Aorta (tissue), 5 donors: ENCODE results near the gene PI4K2B. TPM values are rescaled to one million over a fixed set of nuclear protein-coding genes. Genes with fewer than 3 reads are reported as not detected.

ENCODE experiments used
- ATAC-seq: fragments of 200-7000 bp; cut with Tn5 transposase; one replicate; pipeline ENCODE4 v1.9.1; 2022; ENCODE audit warnings: moderate library complexity; ENCODE audit not compliant: low FRiP score
- DNase-seq, 2 donors: peaks; one replicate each; pipeline ENCODE4 v3.0.0-alpha.2; 2020
- H3K27ac ChIP-seq, 2 donors: one replicate each; pipeline ENCODE4 v1.5.1; 2013; ENCODE audit warnings: low read length in 2 of 2, mild to moderate bottlenecking in 2 of 2, moderate library complexity in 2 of 2, control low read depth in 1 of 2, inconsistent platforms in 1 of 2, low read depth in 1 of 2
- H3K27me3 ChIP-seq, 2 donors: one replicate each; pipeline ENCODE4 v1.6.1; 2013; ENCODE audit warnings: control low read depth in 1 of 2, low read length in 1 of 2, mild to moderate bottlenecking in 1 of 2, moderate library complexity in 1 of 2; ENCODE audit not compliant: insufficient read depth in 2 of 2, control insufficient read depth in 1 of 2
- H3K36me3 ChIP-seq, 2 donors: one replicate each; pipeline ENCODE4 v1.6.1; 2013; ENCODE audit warnings: control low read depth in 1 of 2, low read length in 1 of 2, mild to moderate bottlenecking in 1 of 2; ENCODE audit not compliant: insufficient read depth in 2 of 2, control insufficient read depth in 1 of 2
- H3K4me1 ChIP-seq, 2 donors: one replicate each; pipeline ENCODE4 v1.6.1; 2013; ENCODE audit warnings: low read length in 2 of 2, control low read depth in 1 of 2, mild to moderate bottlenecking in 1 of 2, moderate library complexity in 1 of 2; ENCODE audit not compliant: insufficient read depth in 2 of 2, control insufficient read depth in 1 of 2
- H3K4me3 ChIP-seq, 2 donors: one replicate each; pipeline ENCODE4 v1.5.1; 2013; ENCODE audit warnings: low read length in 2 of 2, control low read depth in 1 of 2, mild to moderate bottlenecking in 1 of 2
- H3K9me3 ChIP-seq: one replicate; pipeline ENCODE4 v1.6.1; 2013; ENCODE audit warnings: mild to moderate bottlenecking, low read length; ENCODE audit not compliant: control insufficient read depth
- WGBS, 2 donors: extraction: QIAGEN DNeasy Blood & Tissue Kit; methylation state at CpG; one replicate each; pipeline ENCODE4 v1.1.7; 2013; 5-methylcytosine and 5-hydroxymethylcytosine counted together
- intact Hi-C, 2 donors: fragments of 100-400 bp; cut with DNase I; formaldehyde crosslinking; loops; one replicate each; pipeline versions ENCODE4 v1.14.2 to v1.15.0; 2022
- polyA plus RNA-seq, 2 donors: library from polyadenylated mRNA; stranded (reverse); fragments of 200-250 nt; gene quantifications; one replicate each; pipeline ENCODE4 v1.2.3, GENCODE V29; 2013
- total RNA-seq, 2 donors: library from RNA; stranded (reverse); fragmentation: NEBNext Ultra II Directional; extraction: Animal tissue kit (Norgen Biotek cat#: 25700); gene quantifications; one replicate each; pipeline ENCODE4 v1.2.1, GENCODE V29; 2021
- donor health status: healthy with polysubstance abuse.
- donor health status: Bipolar disorder and iron deficiency.
- donor health status: DM: no; HTN: no; CAD: no.
- donor health status: DM: no; HTN: no; CAD: no.
- donor health status: DM: yes; HTN: yes; CAD: no.

The PI4K2B gene
- total and polyA plus RNA-seq, 4 donors = 6.2 to 20.3 (median 12.7) TPM

- DNase-seq (no peak), ATAC-seq (no peak)
- Histone ChIP-seq H3K9me3 (no peaks in the 10 kb centered on the region), H3K4me3 (no peak overlapping the region), H3K27me3 (no peaks in the 10 kb centered on the region), H3K27ac (no peak overlapping the region), H3K36me3 (no peaks in the 10 kb centered on the region), H3K4me1 (no peaks in the 10 kb centered on the region)
- WGBS, 2 donors = 78% methylated on average over 7 of the region's 7 CpGs
- intact Hi-C loops = no loop called here
Observed at GRCh38 chr4:25307596-25307995, 73.8 kb downstream of the PI4K2B start.

GRCh38 chr4:25308306-25308705 lies 74.5 kb downstream of the PI4K2B start:
- H3K4me3 ChIP-seq = no peak overlapping the region
- no peak for DNase-seq
- H3K36me3 ChIP-seq = no peaks in the 10 kb centered on the region
- H3K4me1 ChIP-seq = no peaks in the 10 kb centered on the region
- H3K27ac ChIP-seq = no peak overlapping the region
- no peaks in the 10 kb centered on the region for H3K27me3 ChIP-seq
- WGBS, 2 donors = 86 to 92% methylated on average over 2 of the region's 2 CpGs
- intact Hi-C loops = no loop called here
- H3K9me3 ChIP-seq = no peaks in the 10 kb centered on the region
- ATAC-seq = no peak

GRCh38 chr4:25308761-25309160 lies 74.9 kb downstream of the PI4K2B start:
- intact Hi-C loops = no loop called here
- H3K4me3 ChIP-seq = no peak overlapping the region
- no peak for ATAC-seq
- 36 to 46% methylated on average over 7 of the region's 7 CpGs for WGBS, 2 donors
- DNase-seq = no peak
- H3K9me3 ChIP-seq = no peaks in the 10 kb centered on the region
- no peak overlapping the region for H3K27ac ChIP-seq
- H3K4me1 ChIP-seq = no peaks in the 10 kb centered on the region
- no peaks in the 10 kb centered on the region for H3K27me3 ChIP-seq
- H3K36me3 ChIP-seq = no peaks in the 10 kb centered on the region

- intact Hi-C loops = loop anchor here (5.0 to 10.0 kb wide), 4 partner anchors 65 to 145 kb away; partner anchors contain the start of genes ANAPC4 (in 2 of the 2) and SEPSECS (in 1 of the 2)
- WGBS, 2 donors = 72 to 74% methylated on average over 4 of the region's 4 CpGs
- Histone ChIP-seq H3K36me3 (no peaks in the 10 kb centered on the region), H3K4me1 (no peaks in the 10 kb centered on the region), H3K9me3 (no peaks in the 10 kb centered on the region), H3K27ac (no peak overlapping the region), H3K27me3 (no peaks in the 10 kb centered on the region), H3K4me3 (no peak overlapping the region)
- DNase-seq = no peak
- ATAC-seq = no peak
Observed at GRCh38 chr4:25310066-25310802, 76.4 kb downstream of the PI4K2B start.

- 69 to 76% methylated on average over 1 of the region's 1 CpG for WGBS, 2 donors
- intact Hi-C loops = loop anchor here (5.0 to 10.0 kb wide), 4 partner anchors 64 to 146 kb away; partner anchors contain the start of genes ANAPC4 (in 2 of the 2) and SEPSECS (in 1 of the 2)
- no peak for DNase-seq
- no peak overlapping the region for H3K27ac ChIP-seq
- no peaks in the 10 kb centered on the region for H3K27me3 ChIP-seq
- no peaks in the 10 kb centered on the region for H3K9me3 ChIP-seq
- no peaks in the 10 kb centered on the region for H3K4me1 ChIP-seq
- no peaks in the 10 kb centered on the region for H3K36me3 ChIP-seq
- no peak overlapping the region for H3K4me3 ChIP-seq
- no peak for ATAC-seq
Observed at GRCh38 chr4:25310803-25311166, 77.0 kb downstream of the PI4K2B start.

GRCh38 chr4:25312496-25313200 lies 78.8 kb downstream of the PI4K2B start, which contains the start of gene ZCCHC4:
TSS of gene ZCCHC4 (plus strand) at chr4:25312774. CDS start at chr4:25312810, 36 bp downstream.
- 1% methylated on average over 29 to 40 of the region's 40 CpGs for WGBS, 2 donors
- no peaks in the 10 kb centered on the region for H3K9me3 ChIP-seq
- intact Hi-C loops = loop anchor here (5.0 to 10.0 kb wide), 4 partner anchors 62 to 148 kb away; partner anchors contain the start of genes ANAPC4 (in 2 of the 2) and SEPSECS (in 1 of the 2)
- peak; percentile 93 to 94 for DNase-seq
- peak within 1 kb of the TSS; percentile 41 to 89 for H3K4me3 ChIP-seq
- H3K4me1 ChIP-seq = no peaks in the 10 kb centered on the region
- H3K36me3 ChIP-seq = no peaks in the 10 kb centered on the region
- peak; percentile 100 for ATAC-seq
- no peaks in the 10 kb centered on the region for H3K27me3 ChIP-seq
- peak within 1 kb of the TSS in 1 of 2 donors; percentile 77 for H3K27ac ChIP-seq

GRCh38 chr4:25313201-25313895 lies 79.5 kb downstream of the PI4K2B start:
- H3K27me3 ChIP-seq = no peaks in the 10 kb centered on the region
- no peaks in the 10 kb centered on the region for H3K9me3 ChIP-seq
- no peak overlapping the region for H3K27ac ChIP-seq
- ATAC-seq (no peak), DNase-seq (no peak)
- H3K4me3 ChIP-seq = peak overlapping the region; percentile 41 to 89
- 11 to 20% methylated on average over 23 of the region's 23 CpGs for WGBS, 2 donors
- no peaks in the 10 kb centered on the region for H3K4me1 ChIP-seq
- intact Hi-C loops = loop anchor here (5.0 to 10.0 kb wide), 4 partner anchors 61 to 149 kb away; partner anchors contain the start of genes ANAPC4 (in 2 of the 2) and SEPSECS (in 1 of the 2)
- H3K36me3 ChIP-seq = no peaks in the 10 kb centered on the region

GRCh38 chr4:25320336-25320735 lies 86.5 kb downstream of the PI4K2B start:
- intact Hi-C loops = no loop called here
- no peak for DNase-seq
- WGBS, 2 donors = 81 to 85% methylated on average over 2 of the region's 2 CpGs
- Histone ChIP-seq H3K9me3 (no peaks in the 10 kb centered on the region), H3K36me3 (peaks cover 0 to 2% of the 10 kb centered on the region in 2 donors), H3K4me3 (no peak overlapping the region), H3K27me3 (no peaks in the 10 kb centered on the region), H3K27ac (no peak overlapping the region), H3K4me1 (no peaks in the 10 kb centered on the region)
- ATAC-seq = no peak
